ENCODE measurements around the gene SCG3. TPM values are rescaled to one million over a fixed set of nuclear protein-coding genes. Genes with fewer than 3 reads are reported as not detected.
A peak's percentile ranks its signal among the peaks of the same experiment; 100 is the strongest.

The SCG3 gene
- total RNA-seq, 1 donor = under 0.01 TPM

DNA sequence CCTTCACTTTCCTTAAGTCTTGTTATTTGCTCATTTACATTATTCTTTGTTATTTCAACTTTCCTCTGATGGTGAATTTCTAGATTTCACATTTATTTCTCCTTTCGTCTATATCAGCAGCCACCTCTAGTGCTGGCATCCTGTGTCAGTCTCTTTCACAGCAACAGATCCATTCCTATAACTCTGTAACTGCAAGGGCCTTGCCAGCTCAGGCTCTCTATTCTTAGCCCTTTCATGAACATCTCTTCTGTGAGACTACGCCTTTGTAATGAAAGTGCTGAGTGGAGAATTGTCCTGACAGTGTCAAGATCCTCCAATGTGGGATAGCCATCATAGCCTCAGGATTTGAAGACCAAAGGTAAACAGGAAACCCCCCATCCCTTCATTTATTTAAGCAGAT, 3.9 kb upstream of the SCG3 start:
- DNase-seq (ENCODE audit: low read depth in 2 of 3, low spot score in 2 of 3) = no peak

DNA sequence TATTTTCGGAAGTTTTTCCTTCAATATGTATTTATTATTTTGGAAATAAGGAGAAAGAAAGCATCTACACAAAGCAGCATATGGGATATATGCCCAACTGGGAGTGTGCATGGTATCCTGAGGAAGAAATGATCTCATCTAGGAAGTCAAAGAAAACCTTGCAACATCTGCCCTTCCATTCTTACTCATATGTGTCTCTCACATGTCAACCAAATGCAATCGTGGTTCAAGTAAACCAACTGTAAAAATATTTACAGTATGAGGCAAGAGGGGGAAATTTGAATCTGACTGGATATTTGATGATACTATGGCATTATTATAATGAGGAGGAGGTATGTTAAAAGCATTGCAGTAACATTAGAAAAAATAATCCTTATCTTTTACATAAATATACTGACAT, 3.2 kb upstream of the SCG3 start:
- no peak for DNase-seq (ENCODE audit: low read depth in 2 of 3, low spot score in 2 of 3)

- DNase-seq (ENCODE audit: low read depth in 2 of 3, low spot score in 2 of 3) = no peak
Observed at GRCh38 chr15:51680321-51680720, 982 bp upstream of the SCG3 start.

- no peak for DNase-seq (ENCODE audit: low read depth in 2 of 3, low spot score in 2 of 3)
Observed at GRCh38 chr15:51687565-51687964, 6.3 kb downstream of the SCG3 start.

DNA sequence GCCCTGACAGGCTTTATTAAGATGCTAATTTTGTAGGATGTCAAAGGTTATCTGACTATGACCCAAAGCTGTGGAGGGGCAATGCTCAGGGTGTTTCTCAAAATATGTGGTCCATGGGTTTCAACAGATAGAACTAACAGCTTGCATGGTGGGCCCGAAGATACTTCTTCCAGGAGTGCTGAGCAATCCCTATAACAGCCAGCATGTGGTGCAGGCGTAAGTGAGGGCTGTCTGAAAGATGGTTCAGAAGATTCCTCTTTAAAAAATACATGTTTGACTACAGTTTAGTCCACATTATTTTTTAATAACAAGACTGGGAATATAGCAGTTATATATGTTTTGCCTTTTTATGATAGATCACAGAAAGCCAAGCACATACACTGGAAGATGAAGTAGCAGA, 7.6 kb downstream of the SCG3 start:
- peak in 1 of 3 donors; percentile 31 for DNase-seq (ENCODE audit: low read depth in 2 of 3, low spot score in 2 of 3)

GRCh38 chr15:51692154-51692553, 10.9 kb downstream of the SCG3 start:
- no peak for DNase-seq (ENCODE audit: low read depth in 2 of 3, low spot score in 2 of 3)

DNA sequence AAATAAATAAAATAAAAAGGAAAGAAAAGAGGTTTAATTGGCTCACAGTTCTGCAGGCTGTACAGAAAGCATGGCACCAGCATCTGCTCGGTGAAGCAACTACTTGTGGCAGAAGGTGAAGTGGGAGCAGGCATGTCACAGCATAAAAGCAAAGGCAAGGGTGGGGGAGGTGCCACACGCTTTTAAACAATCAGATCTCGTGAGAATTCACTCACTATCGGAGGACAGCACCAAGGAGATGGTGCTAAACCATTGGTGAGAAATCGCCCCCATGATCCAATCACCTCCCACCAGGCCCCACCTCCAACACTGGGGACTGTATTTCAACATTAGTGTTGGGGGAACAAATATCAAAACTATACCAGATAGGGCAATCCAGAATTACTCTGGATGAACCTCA, 15.3 kb downstream of the SCG3 start:
- no peak for DNase-seq (ENCODE audit: low read depth in 2 of 3, low spot score in 2 of 3)

DNA sequence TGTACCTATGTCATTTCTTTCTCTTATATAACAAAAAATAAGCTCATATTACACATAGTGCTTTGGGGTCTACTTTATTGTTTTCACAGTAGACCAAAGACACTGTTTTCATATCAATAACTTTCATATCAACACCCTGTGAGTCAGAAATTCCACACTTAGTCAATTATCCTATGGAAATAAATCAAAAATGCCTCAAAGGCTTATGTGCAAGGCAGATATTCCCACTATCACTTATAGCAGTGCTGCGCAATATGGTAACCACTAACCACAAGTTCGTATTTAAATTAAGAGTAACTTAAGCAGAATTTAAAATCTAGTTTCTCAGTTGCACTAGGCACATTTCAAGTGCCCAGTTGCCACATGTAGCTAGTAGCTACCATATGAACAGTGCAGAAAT, 15.9 kb downstream of the SCG3 start:
- no peak for DNase-seq (ENCODE audit: low read depth in 2 of 3, low spot score in 2 of 3)

DNA sequence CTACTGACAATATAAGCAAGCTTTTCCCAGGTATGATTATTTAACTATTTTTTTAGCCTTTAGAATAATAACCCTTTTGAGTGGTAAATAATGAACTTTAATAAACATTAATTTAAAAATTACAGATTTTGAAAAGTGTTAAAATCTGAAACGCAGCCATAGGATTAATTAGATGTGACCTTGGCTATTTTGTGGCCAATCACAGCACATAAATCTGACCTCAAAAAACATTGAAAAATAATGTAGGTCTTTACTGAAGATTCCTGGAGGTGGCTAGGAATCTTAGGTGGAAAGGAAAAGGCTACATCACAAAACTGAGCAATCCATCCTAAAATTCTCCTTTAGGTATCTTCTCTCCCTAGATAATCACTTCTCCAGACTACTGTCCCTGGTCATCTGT, 18.1 kb downstream of the SCG3 start:
- DNase-seq (ENCODE audit: low read depth in 2 of 3, low spot score in 2 of 3) = no peak

- no peak for DNase-seq (ENCODE audit: low read depth in 2 of 3, low spot score in 2 of 3)
Observed at GRCh38 chr15:51702710-51703109, 21.4 kb downstream of the SCG3 start.

GRCh38 chr15:51706291-51706690, 25.0 kb downstream of the SCG3 start:
- DNase-seq (ENCODE audit: low read depth in 2 of 3, low spot score in 2 of 3) = no peak

- DNase-seq (ENCODE audit: low read depth in 2 of 3, low spot score in 2 of 3) = no peak
Observed at GRCh38 chr15:51706926-51707608, 25.8 kb downstream of the SCG3 start.

DNA sequence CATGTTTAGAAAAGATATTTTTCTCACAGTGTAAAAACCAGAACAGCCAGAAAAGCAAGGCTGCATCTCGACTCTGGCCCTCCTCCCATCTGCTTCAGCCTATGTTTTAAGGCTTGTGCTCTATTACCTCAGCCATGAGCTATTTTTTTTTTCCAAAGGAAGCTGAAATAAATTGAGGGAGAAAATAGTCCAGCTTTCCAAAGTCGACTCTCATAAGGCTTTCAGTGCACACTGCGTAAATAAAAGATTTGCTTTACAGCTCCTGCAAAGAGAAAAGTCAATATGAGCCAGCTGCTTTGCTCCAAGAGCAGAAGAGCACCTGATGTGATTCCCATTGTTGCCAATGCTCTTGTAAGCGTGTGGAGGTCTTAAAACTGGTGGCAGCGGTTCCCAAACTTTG, 26.7 kb downstream of the SCG3 start:
- DNase-seq (ENCODE audit: low read depth in 2 of 3, low spot score in 2 of 3) = no peak

DNA sequence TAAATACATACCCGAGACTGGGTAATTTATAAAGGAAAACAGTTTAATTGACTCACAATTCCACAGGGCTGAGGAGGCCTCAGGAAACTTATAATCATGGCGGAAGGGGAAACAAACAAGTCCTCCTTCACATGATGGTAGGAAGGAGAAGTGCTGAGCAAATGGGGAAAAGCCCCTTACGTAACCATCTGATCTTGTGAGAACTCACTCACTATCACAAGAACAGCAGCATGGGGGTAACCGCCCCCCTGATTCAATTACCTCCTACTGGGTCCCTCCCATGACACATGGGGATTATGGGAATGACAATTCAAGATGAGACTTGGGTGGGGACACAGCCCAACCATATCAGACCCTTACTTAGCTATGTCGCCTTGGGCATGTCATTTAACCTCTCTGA, 27.7 kb downstream of the SCG3 start:
- DNase-seq (ENCODE audit: low read depth in 2 of 3, low spot score in 2 of 3) = no peak

- no peak for DNase-seq (ENCODE audit: low read depth in 2 of 3, low spot score in 2 of 3)
Observed at GRCh38 chr15:51714162-51714561, 32.9 kb downstream of the SCG3 start.

- no peak for DNase-seq (ENCODE audit: low read depth in 2 of 3, low spot score in 2 of 3)
Observed at GRCh38 chr15:51714911-51715310, 33.6 kb downstream of the SCG3 start.

DNA sequence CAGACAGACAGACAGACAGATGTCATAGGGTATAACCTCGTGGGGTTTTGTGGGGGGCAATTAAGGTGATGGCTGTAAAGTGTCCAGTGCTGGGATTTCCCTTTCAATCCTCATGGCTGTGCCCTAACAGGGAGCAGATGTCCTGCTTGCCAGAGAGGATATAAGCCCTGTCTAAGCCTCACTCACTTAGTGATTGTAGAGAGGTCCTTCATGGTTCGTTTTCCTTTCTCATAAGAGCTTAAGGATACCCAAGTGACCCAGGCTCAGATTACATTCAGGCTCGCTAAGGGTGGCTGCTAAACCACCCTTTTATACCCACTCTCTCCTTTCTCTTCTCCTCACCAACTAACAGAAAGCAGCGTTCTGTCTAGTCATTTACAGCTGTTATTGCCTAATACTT, 36.9 kb downstream of the SCG3 start:
- DNase-seq (ENCODE audit: low read depth in 2 of 3, low spot score in 2 of 3) = no peak

- DNase-seq (ENCODE audit: low read depth in 2 of 3, low spot score in 2 of 3) = no peak
Observed at GRCh38 chr15:51718746-51719145, 37.4 kb downstream of the SCG3 start.

DNA sequence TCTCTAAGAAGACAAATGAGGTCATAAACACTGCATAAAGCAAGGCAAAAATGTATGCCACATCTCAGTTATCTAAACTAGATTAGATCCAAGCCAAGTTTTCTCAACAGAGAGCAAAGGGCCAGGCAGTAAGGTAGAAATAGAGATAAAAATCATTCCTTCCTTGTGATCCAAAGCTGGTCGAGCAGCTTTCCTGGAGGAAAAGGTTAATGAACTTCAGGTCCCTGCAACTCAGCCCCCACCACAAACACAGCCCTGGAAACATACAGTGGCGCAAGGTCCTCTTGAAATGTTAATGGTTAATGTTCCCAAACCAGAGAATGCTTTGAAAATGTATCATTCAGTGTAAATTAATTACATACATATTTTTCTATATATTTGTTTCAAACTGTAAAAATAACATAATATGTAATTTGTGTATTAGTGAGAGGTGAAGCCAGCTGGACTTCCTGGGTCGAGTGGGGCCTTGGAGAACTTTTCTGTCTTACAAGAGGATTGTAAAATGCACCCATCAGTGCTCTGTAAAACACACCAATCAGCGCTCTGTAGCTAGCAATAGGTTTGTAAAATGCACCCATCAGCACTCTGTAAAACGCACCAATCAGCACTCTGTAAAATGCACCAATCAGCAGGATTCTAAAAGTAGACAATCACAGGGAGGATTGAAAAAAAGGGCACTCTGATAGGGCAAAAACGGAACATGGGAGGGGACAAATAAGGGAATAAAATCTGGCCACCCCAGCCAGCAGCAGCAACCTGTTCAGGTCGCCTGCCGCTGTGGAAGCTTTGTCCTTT, 39.1 kb downstream of the SCG3 start:
- DNase-seq (ENCODE audit: low read depth in 2 of 3, low spot score in 2 of 3) = no peak

DNA sequence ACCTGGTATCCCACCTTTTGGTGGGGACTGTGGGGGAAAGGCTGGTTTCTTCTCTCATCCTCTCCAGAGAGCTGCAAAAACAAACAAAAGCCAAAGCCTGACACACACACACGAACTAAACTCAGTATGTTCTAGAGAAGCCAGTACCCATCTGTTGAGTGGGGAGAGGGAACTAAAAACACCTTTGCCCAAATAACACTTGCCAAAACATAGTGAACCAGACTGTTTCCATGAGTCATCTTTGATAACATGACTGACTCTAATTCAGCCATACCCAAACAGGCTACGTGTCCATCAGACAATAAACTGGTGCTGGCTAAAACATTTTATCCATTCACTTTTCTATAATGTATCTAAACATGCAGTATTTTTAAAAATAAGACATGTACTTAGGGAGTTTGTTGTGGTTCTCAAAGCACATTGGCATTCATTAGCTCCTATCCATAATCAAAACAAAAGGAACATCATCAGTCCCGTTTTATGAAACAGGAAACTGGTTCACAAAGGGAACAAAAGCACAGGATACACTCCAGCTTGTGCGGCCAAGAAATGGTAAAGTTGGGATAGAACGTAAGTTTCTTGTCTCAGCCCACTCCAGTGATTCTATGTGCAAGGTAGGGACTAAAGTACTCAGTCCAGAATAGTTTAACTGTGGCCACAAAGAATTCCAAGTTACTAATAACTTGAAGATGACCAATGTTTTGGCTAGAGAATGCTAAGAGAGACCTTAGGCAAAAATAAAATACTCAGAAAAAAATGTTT, 40.1 kb downstream of the SCG3 start:
- DNase-seq (ENCODE audit: low read depth in 2 of 3, low spot score in 2 of 3) = no peak

DNA sequence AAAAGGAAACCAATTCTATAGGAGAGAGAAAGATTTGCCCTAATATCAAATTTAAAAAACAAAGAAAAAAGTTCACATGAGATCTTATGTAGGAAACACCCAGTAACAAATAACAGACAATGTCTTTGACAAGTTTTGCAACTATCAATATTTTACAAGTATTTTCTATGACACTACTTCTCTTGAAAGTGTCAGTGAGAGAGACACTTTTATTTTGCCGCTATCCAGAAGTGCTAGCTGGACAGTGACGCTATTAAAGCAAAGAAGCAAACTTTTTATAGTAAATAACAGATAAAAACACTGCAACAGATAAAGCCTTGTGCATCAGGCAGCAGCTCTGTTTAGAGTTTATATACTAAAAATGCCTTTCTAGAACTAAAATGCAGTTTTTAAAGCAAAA, 42.9 kb downstream of the SCG3 start:
- DNase-seq (ENCODE audit: low read depth in 2 of 3, low spot score in 2 of 3) = no peak

DNA sequence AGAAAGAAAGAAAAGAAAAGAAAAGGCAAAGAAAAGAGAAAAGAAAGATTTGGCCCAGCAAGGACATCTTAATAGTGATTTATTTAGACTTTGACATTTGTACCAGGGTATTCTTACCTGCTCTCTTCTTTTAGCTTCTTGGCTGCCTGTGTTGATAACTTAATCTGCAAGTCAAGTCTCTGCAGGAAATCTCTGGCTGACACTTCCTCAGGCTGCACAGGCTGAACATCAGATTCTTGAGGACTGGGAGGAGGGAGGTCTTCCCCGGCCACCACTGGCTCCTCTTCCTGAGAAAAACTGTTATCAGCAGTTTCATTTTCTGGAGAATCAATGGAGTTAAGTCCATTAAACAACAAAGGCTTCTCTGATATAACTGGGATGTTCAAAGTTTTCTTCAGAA, 43.4 kb downstream of the SCG3 start:
- DNase-seq (ENCODE audit: low read depth in 2 of 3, low spot score in 2 of 3) = no peak
